Retinal pigment epithelial cell (primary cell): Measurements from ENCODE around the gene MYLK.

Experiments used
- DNase-seq: peaks from one replicate; pipeline ENCODE4 v3.0.0-alpha.2; 2010; ENCODE audit warnings: low read depth
- H3K4me3 ChIP-seq: 2 replicates; pipeline ENCODE4 v1.5.1; 2011; ENCODE audit warnings: mild to moderate bottlenecking, low read length, control low read depth, moderate library complexity
- TF ChIP-seq, protein P1 (sequence below): conservative IDR thresholded peaks from 2 replicates; pipeline ENCODE4 v1.5.1; 2011; ENCODE audit warnings: low read depth, low read length, control low read depth, inconsistent platforms

MYLK gene

DNA sequence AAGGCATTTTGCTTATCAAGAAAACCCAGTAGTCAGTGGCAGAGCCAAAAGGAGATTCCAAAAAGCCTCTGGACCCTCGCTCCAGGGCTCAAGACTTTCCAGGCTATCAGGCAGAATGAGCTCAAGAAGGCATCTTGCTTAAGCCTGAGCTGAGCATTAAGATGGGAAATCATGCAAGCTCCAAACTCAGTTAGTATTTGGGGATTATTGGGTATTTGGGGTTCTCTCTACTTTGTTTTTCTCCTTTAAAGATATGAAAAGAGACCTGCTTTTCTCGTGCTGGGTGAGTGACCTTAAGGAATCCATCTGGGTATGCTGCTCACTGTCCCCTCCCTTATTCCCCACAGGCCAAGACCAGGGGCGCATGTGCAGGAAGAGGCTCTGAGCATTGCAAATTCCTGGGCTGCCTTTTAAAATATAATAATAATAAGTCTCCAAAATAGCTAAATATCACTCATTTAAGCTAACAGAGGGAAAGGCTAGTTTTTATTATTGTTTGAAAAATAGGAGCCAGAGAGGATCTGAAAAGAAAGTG is 223.9 kb downstream of the MYLK start:
- DNase-seq = no peak
- H3K4me3 ChIP-seq = no peak overlapping the region
- TF ChIP-seq, protein P1, sequence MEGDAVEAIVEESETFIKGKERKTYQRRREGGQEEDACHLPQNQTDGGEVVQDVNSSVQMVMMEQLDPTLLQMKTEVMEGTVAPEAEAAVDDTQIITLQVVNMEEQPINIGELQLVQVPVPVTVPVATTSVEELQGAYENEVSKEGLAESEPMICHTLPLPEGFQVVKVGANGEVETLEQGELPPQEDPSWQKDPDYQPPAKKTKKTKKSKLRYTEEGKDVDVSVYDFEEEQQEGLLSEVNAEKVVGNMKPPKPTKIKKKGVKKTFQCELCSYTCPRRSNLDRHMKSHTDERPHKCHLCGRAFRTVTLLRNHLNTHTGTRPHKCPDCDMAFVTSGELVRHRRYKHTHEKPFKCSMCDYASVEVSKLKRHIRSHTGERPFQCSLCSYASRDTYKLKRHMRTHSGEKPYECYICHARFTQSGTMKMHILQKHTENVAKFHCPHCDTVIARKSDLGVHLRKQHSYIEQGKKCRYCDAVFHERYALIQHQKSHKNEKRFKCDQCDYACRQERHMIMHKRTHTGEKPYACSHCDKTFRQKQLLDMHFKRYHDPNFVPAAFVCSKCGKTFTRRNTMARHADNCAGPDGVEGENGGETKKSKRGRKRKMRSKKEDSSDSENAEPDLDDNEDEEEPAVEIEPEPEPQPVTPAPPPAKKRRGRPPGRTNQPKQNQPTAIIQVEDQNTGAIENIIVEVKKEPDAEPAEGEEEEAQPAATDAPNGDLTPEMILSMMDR = no peak

GRCh38 chr3:123658852-123659206 is 225.3 kb downstream of the MYLK start:
- no peak for DNase-seq
- no peak overlapping the region for H3K4me3 ChIP-seq
- TF ChIP-seq, protein P1 = no peak

DNA sequence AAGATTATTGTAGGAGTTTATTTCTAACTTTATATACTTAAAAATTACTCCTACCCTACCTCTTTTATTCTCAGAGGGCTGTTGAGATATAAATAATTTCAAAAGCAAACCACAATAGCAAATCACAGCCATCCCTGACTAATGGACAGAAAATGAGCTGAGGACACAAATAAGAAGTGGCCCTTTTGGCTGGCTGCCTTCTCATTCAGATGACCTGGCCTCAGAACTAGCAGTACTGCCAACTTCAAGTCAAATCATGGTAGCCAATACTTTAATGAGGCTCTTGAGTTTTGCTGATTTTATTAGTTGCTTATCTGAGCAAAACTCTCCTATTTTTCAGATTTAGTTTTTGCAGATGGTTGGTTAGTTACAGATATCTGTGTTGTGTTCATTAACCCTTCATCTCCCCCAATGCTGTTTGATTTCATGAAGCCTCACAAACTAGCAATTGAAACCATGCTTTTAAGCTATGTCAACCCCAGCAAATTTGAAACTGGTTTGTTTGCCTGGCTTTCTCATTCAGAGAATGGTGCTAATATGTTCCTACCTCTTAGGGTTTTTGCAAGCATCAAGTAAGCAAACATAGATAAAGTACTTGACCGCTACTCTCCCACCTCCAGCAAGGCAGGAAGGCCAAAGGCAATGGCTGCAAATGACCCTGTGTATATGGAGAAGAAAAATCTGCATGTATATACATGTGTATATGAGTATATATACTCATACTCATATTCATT is 225.8 kb downstream of the MYLK start:
- peak; percentile 62 for DNase-seq
- TF ChIP-seq, protein P1 = no peak
- H3K4me3 ChIP-seq = no peak overlapping the region

DNA sequence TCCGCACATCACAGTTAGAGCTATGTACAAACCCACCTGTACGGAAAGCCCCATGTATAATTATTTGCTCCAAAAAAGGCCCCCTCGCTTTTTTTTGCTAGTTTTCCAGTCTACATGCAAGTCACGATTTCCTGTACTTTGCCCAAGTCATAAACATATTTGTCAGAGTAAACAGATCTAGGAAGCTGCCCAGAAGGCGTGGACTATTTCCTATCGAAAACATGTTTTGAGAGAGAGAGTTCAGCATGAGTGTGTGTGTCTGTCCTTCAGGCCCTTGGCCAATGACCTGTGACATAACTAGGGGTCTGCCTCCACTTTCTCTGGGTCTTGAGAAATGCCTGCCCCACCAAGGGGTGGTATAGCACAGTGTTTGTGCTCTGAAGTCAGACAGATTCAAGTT is 226.6 kb downstream of the MYLK start:
- DNase-seq = no peak

GRCh38 chr3:123657111-123657510 is 227.0 kb downstream of the MYLK start:
- no peak for DNase-seq
- TF ChIP-seq, protein P1 = no peak
- H3K4me3 ChIP-seq = no peak overlapping the region

More for the DNA sequence above, 226.6 kb downstream of the MYLK start:
- TF ChIP-seq, protein P1 = no peak
- no peak overlapping the region for H3K4me3 ChIP-seq

GRCh38 chr3:123656691-123657090 is 227.4 kb downstream of the MYLK start:
- no peak for DNase-seq

More at GRCh38 chr3:123656691-123657090, 227.4 kb downstream of the MYLK start:
- TF ChIP-seq, protein P1 = peak; percentile 34
- no peak overlapping the region for H3K4me3 ChIP-seq
